Measurements from ENCODE around the gene IFNL2. TPM values are rescaled to one million over a fixed set of nuclear protein-coding genes. Genes with fewer than 3 reads are reported as not detected.
"Not testable (repeated sequence)": the region's sequence is repeated elsewhere in the genome, so short reads cannot be mapped to it uniquely, and the experiment has no call there.

Gene IFNL2
- polyA plus RNA-seq, 1 donor, result not detected

GRCh38 chr19:39253374-39254149, 14.6 kb upstream of the IFNL2 start:
- no peak for DNase-seq

- DNase-seq, result no peak
Measured at GRCh38 chr19:39254531-39255345, 13.5 kb upstream of the IFNL2 start.

GRCh38 chr19:39257227-39257626, 11.0 kb upstream of the IFNL2 start:
- no peak for DNase-seq

GRCh38 chr19:39261704-39262103, 6.5 kb upstream of the IFNL2 start:
- DNase-seq, result no peak

- DNase-seq, result no peak
Measured at GRCh38 chr19:39262496-39262895, 5.7 kb upstream of the IFNL2 start.

GRCh38 chr19:39263912-39264305, 4.3 kb upstream of the IFNL2 start:
- no peak for DNase-seq

- DNase-seq, result no peak
Measured at GRCh38 chr19:39264306-39265290, 3.6 kb upstream of the IFNL2 start.

GRCh38 chr19:39265321-39265916, 2.8 kb upstream of the IFNL2 start:
- no peak for DNase-seq

GRCh38 chr19:39268531-39269223, 481 bp downstream of the IFNL2 start:
- DNase-seq, result not testable (repeated sequence)

GRCh38 chr19:39269369-39269768, 1.2 kb downstream of the IFNL2 start:
- not testable (repeated sequence) for DNase-seq

- DNase-seq, result no peak
Measured at GRCh38 chr19:39270036-39270871, 2.1 kb downstream of the IFNL2 start.

- DNase-seq, result not testable (repeated sequence)
Measured at GRCh38 chr19:39273859-39274258, 5.7 kb downstream of the IFNL2 start.

GRCh38 chr19:39275578-39275977, 7.4 kb downstream of the IFNL2 start:
- no peak for DNase-seq

- no peak for DNase-seq
Measured at GRCh38 chr19:39276740-39277139, 8.5 kb downstream of the IFNL2 start.

- no peak for DNase-seq
Measured at GRCh38 chr19:39277598-39277997, 9.4 kb downstream of the IFNL2 start.

GRCh38 chr19:39282021-39282420, 13.8 kb downstream of the IFNL2 start:
- no peak for DNase-seq

GRCh38 chr19:39284032-39284431, 15.8 kb downstream of the IFNL2 start:
- DNase-seq, result no peak

- DNase-seq, result no peak
Measured at GRCh38 chr19:39293394-39293793, 25.2 kb downstream of the IFNL2 start.

- no peak for DNase-seq
Measured at GRCh38 chr19:39296055-39296645, 28.0 kb downstream of the IFNL2 start, which contains the start of gene IFNL1. IFNL1 (plus strand) TSS chr19:39296407; CDS start chr19:39296422, 15 bp downstream.

GRCh38 chr19:39296906-39297305, 28.7 kb downstream of the IFNL2 start:
- no peak for DNase-seq
